Panc1 (cell line): ENCODE results near the gene SF3A1. TPM values are rescaled to one million over a fixed set of nuclear protein-coding genes. Genes with fewer than 3 reads are reported as not detected.

Source experiments
- ATAC-seq: fragments of 200-7000 bp; cut with Tn5 transposase; 2 replicates; pipeline ENCODE4 v1.9.1; 2020; ENCODE audit warnings: mild to moderate bottlenecking, moderate library complexity
- BruUV-seq: library from RNA; stranded (reverse); fragments of 400-500 nt; replicated peaks from 2 replicates; lab custom pipeline; 2021; lab: Mats Ljungman, UMichigan
- CTCF ChIA-PET: fragments of 300-600 bp; sonication (Branson Sonifier 250); formaldehyde crosslinking; loops from one replicate; lab custom pipeline; 2022; ENCODE audit warnings: antibody characterized with exemption; lab: Charles Lee
- POLR2A ChIA-PET: fragments of 300-600 bp; sonication (Branson Sonifier 250); formaldehyde crosslinking; loops from one replicate; lab custom pipeline; 2022; ENCODE audit warnings: antibody characterized with exemption; lab: Charles Lee
- DNase-seq: peaks from one replicate; pipeline ENCODE4 v3.0.0-alpha.2; 2010; ENCODE audit warnings: low read depth, low spot score
- H3K27ac ChIP-seq: 2 replicates; pipeline ENCODE4 v1.5.1; 2011; ENCODE audit warnings: mild to moderate bottlenecking, low read length, inconsistent platforms
- H3K27me3 ChIP-seq: fragments of 200-500 bp; sonication (Bioruptor generic); 2 replicates; pipeline ENCODE4 v1.6.0; 2014; ENCODE audit warnings: low read length, inconsistent platforms; ENCODE audit not compliant: control insufficient read depth, insufficient read depth
- H3K36me3 ChIP-seq: fragments of 200-500 bp; sonication (Bioruptor generic); 2 replicates; pipeline ENCODE4 v1.5.1; 2014; ENCODE audit warnings: inconsistent platforms, mild to moderate bottlenecking, low read length, moderate library complexity; ENCODE audit not compliant: control insufficient read depth, insufficient read depth
- H3K4me1 ChIP-seq: 2 replicates; pipeline ENCODE4 v1.5.1; 2011; ENCODE audit warnings: inconsistent platforms, mild to moderate bottlenecking, low read length, moderate library complexity; ENCODE audit not compliant: control insufficient read depth, insufficient read depth
- H3K4me3 ChIP-seq, 2 experiments: 2 replicates each; pipeline ENCODE4 v1.5.1; 2011 to 2012; ENCODE audit warnings: low read depth in 2 of 2, low read length in 2 of 2, mild to moderate bottlenecking in 2 of 2, inconsistent platforms in 1 of 2, moderate library complexity in 1 of 2
- H3K9me3 ChIP-seq: fragments of 200-500 bp; sonication (Bioruptor generic); 2 replicates; pipeline ENCODE4 v1.5.1; 2014; ENCODE audit warnings: low read depth, mild to moderate bottlenecking, inconsistent platforms, low read length, moderate library complexity; ENCODE audit not compliant: control insufficient read depth, insufficient read depth
- POLR2AphosphoS5 ChIP-seq: IDR thresholded peaks from 2 replicates; pipeline ENCODE4 v1.6.1; 2012; ENCODE audit warnings: mild to moderate bottlenecking, low read depth, low read length, moderate library complexity
- SIN3A ChIP-seq: IDR thresholded peaks from 2 replicates; pipeline ENCODE4 v1.6.1; 2012; ENCODE audit warnings: low read depth, mild to moderate bottlenecking, low read length, moderate library complexity, borderline replicate concordance; ENCODE audit not compliant: insufficient read depth
- TCF7L2 ChIP-seq: IDR thresholded peaks from 2 replicates; pipeline ENCODE4 v1.6.1; 2011; ENCODE audit warnings: mild to moderate bottlenecking, low read depth, low read length, inconsistent platforms
- in situ Hi-C: cut with HindIII; loops from 2 replicates; pipeline ENCODE4 v1.10.0; 2016; ENCODE audit warnings: low sequenced_read_pairs, low pct_unique_long_range_greater_than_20kb
- intact Hi-C: fragments of 100-400 bp; cut with micrococcal nuclease; formaldehyde crosslinking; loops from one replicate; pipeline ENCODE4 v1.10.0; 2022; ENCODE audit not compliant: unreplicated experiment
- total RNA-seq: library from RNA; stranded (reverse); gene quantifications from one replicate; pipeline ENCODE4 v1.2.1, GENCODE V29; 2021; ENCODE audit not compliant: unreplicated experiment
- TF ChIP-seq, protein P1 (sequence below): fragments of 450-650 bp; IDR thresholded peaks from 2 replicates; pipeline ENCODE4 v1.5.1; 2017; ENCODE audit warnings: mild to moderate bottlenecking
- TF ChIP-seq, protein P2 (sequence below), 2 experiments: IDR thresholded peaks; 2 replicates each; pipeline ENCODE4 v1.6.1; 2011 to 2012; ENCODE audit warnings: low read depth in 2 of 2, control low read depth in 1 of 2, low read length in 1 of 2, mild to moderate bottlenecking in 1 of 2, moderate library complexity in 1 of 2; ENCODE audit not compliant: insufficient read depth in 1 of 2

Gene SF3A1
- total RNA-seq, 1 experiment from 2014 or later, result 176 TPM

DNA sequence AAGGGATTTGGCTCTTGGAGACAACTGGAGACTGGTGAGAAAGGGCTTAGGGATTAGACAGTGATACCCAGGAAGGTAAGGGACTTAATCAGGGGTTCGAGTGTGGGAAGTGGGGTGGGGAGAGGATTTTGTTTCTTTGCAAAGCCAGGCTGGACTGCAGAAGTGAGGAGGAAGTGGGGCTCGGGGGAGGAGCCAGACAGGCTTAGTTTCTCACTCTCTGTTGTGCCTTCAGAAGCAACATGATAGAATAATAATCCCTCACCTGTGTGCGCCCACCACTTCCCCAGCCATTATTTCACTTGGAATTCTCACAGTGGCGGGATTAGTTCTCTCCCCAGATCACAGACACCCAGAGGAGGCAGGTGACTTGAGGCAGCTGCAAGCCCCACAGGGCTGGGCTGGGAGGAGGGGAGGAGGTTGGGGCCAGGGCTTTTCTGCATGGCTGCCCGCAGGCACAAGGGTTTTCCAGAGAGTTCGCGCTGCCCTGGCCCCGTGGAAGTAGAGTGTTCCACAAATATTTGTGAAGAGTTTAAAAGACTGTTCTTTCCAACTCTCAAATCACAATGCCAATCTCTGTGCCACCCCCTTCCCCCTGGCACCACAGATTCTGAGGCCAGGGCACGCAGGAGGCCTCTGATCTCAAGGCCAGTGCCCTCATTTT, 36.1 kb upstream of the SF3A1 start:
- DNase-seq (no peak), ATAC-seq (no peak)
- TF ChIP-seq SIN3A (no peak), POLR2AphosphoS5 (no peak), TCF7L2 (no peak)
- TF ChIP-seq, protein P1, sequence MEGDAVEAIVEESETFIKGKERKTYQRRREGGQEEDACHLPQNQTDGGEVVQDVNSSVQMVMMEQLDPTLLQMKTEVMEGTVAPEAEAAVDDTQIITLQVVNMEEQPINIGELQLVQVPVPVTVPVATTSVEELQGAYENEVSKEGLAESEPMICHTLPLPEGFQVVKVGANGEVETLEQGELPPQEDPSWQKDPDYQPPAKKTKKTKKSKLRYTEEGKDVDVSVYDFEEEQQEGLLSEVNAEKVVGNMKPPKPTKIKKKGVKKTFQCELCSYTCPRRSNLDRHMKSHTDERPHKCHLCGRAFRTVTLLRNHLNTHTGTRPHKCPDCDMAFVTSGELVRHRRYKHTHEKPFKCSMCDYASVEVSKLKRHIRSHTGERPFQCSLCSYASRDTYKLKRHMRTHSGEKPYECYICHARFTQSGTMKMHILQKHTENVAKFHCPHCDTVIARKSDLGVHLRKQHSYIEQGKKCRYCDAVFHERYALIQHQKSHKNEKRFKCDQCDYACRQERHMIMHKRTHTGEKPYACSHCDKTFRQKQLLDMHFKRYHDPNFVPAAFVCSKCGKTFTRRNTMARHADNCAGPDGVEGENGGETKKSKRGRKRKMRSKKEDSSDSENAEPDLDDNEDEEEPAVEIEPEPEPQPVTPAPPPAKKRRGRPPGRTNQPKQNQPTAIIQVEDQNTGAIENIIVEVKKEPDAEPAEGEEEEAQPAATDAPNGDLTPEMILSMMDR, result no peak
- TF ChIP-seq, protein P2, sequence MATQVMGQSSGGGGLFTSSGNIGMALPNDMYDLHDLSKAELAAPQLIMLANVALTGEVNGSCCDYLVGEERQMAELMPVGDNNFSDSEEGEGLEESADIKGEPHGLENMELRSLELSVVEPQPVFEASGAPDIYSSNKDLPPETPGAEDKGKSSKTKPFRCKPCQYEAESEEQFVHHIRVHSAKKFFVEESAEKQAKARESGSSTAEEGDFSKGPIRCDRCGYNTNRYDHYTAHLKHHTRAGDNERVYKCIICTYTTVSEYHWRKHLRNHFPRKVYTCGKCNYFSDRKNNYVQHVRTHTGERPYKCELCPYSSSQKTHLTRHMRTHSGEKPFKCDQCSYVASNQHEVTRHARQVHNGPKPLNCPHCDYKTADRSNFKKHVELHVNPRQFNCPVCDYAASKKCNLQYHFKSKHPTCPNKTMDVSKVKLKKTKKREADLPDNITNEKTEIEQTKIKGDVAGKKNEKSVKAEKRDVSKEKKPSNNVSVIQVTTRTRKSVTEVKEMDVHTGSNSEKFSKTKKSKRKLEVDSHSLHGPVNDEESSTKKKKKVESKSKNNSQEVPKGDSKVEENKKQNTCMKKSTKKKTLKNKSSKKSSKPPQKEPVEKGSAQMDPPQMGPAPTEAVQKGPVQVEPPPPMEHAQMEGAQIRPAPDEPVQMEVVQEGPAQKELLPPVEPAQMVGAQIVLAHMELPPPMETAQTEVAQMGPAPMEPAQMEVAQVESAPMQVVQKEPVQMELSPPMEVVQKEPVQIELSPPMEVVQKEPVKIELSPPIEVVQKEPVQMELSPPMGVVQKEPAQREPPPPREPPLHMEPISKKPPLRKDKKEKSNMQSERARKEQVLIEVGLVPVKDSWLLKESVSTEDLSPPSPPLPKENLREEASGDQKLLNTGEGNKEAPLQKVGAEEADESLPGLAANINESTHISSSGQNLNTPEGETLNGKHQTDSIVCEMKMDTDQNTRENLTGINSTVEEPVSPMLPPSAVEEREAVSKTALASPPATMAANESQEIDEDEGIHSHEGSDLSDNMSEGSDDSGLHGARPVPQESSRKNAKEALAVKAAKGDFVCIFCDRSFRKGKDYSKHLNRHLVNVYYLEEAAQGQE (IDR thresholded peaks at IDR 0.05; ENCODE audit: insufficient read depth in 1 of 2, low read depth in 2 of 2, low read length in 1 of 2), result no peak
- Histone ChIP-seq H3K27ac (no peak overlapping the region), H3K9me3 (no peaks in the 10 kb centered on the region), H3K4me3 (no peak overlapping the region), H3K4me1 (0 out of 2 replicates have a peak, but pooled peaks cover 2% of the 10 kb centered on the region), H3K27me3 (no peaks in the 10 kb centered on the region), H3K36me3 (no peaks in the 10 kb centered on the region)
- ChIA-PET CTCF (interaction anchor here (1.1 kb wide), 1 partner anchor 31 kb away, joined by 4 read pairs; no protein-coding TSS in a partner anchor), POLR2A (no interaction called here)
- in situ Hi-C loops (no loop called here), intact Hi-C loops (no loop called here)
- no TSS peak for BruUV-seq

DNA sequence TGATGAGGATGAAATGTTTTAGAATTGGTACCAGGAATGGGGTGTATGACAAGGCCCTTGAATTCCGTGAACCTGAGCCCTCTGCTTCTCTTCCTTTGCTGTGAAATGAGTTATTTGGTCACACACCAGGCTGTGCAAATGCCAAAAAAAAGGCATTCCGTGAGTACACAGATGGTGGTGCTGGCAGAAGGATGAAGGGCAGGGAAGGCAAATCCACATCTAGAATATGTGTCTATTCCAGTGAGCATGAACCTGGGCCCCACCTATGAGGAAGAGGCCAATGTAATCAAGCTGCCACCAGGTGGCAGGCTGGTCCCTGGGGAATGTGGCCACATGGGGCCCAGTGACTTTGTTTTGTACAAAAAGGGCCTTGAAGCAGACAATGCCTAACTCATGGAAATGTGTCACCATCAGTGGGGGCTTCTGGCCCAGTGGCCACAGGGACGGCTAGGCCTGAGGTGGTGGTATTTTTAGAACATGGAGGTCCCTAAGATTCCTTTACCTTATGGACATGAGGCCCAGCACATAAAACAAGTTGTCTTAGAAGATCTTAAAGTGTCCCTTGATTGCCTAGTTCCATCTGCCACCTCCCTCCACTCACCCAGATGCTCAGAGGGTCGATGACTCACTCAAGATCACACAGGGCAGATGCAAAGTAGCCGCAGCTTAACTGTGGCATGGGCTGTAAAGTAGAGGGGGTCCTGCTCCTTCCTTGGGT, 34.4 kb upstream of the SF3A1 start:
- H3K4me1 ChIP-seq, result peaks cover 5% of the 10 kb centered on the region; the same call in 1 of the 2 replicates

More for the DNA sequence above, 34.4 kb upstream of the SF3A1 start:
- peaks cover 2% of the 10 kb centered on the region; the same call in 1 of the 2 replicates for H3K36me3 ChIP-seq
- ChIA-PET POLR2A (interaction anchor here (0.6 kb wide), 1 partner anchor 70 kb away, joined by 3 read pairs; no protein-coding TSS in a partner anchor), CTCF (interaction anchor here (1.1 kb wide), 1 partner anchor 33 kb away, joined by 4 read pairs; no protein-coding TSS in a partner anchor)
- no peak overlapping the region for H3K27ac ChIP-seq
- no peaks in the 10 kb centered on the region for H3K9me3 ChIP-seq
- no peaks in the 10 kb centered on the region for H3K27me3 ChIP-seq
- intact Hi-C loops (no loop called here), in situ Hi-C loops (no loop called here)
- no peak for ATAC-seq
- no TSS peak for BruUV-seq
- H3K4me3 ChIP-seq, result no peak overlapping the region
- DNase-seq, result peak; percentile 41
- TF ChIP-seq POLR2AphosphoS5 (no peak), TCF7L2 (no peak), SIN3A (no peak)
- TF ChIP-seq, protein P1, result peak; percentile 78; the same call in 1 of the 2 replicates
- TF ChIP-seq, protein P2 (IDR thresholded peaks at IDR 0.05; ENCODE audit: insufficient read depth in 1 of 2, low read depth in 2 of 2, low read length in 1 of 2), result no peak
